H1 (cell line): Measurements from ENCODE around the gene C22orf39. TPM values are rescaled to one million over a fixed set of nuclear protein-coding genes. Genes with fewer than 3 reads are reported as not detected.

Experiments
- ATF3 ChIP-seq: IDR thresholded peaks from 2 replicates; pipeline ENCODE4 v1.6.1; 2011; ENCODE audit warnings: low read depth, mild to moderate bottlenecking, low read length; ENCODE audit not compliant: insufficient read depth
- CHD7 ChIP-seq: fragments of 300-600 bp; sonication (generic); IDR thresholded peaks from 2 replicates; pipeline ENCODE4 v1.7.1; 2012; ENCODE audit warnings: low read length, moderate library complexity, mild to moderate bottlenecking, inconsistent platforms; ENCODE audit not compliant: insufficient replicate concordance
- HDAC2 ChIP-seq, 2 experiments: fragments of 300-600 bp in 1 of 2; sonication (generic) in 1 of 2; IDR thresholded peaks; 2 replicates each; pipeline ENCODE4 v1.6.1; 2011 to 2012; ENCODE audit warnings: low read depth in 2 of 2, low read length in 2 of 2, mild to moderate bottlenecking in 2 of 2, moderate library complexity in 2 of 2, borderline replicate concordance in 1 of 2, inconsistent platforms in 1 of 2
- KDM5A ChIP-seq: fragments of 200-600 bp; IDR thresholded peaks from 2 replicates; pipeline ENCODE4 v1.7.1; 2012; ENCODE audit warnings: mild to moderate bottlenecking, low read length, inconsistent platforms, mixed read lengths
- MAFK ChIP-seq: IDR thresholded peaks from 2 replicates; pipeline ENCODE4 v1.6.1; 2012; ENCODE audit warnings: low read depth, mild to moderate bottlenecking, improper control_type of control experiment, low read length
- POU5F1 ChIP-seq: IDR thresholded peaks from 2 replicates; pipeline ENCODE4 v1.6.1; 2011; ENCODE audit warnings: low read depth, mild to moderate bottlenecking, low read length, moderate library complexity
- RAD21 ChIP-seq, 2 experiments: IDR thresholded peaks in 1 of 2; conservative IDR thresholded peaks in 1 of 2; 2 replicates each; pipeline ENCODE4 v1.6.1; 2011; ENCODE audit warnings: low read depth in 2 of 2, low read length in 2 of 2, improper control_type of control experiment in 1 of 2, inconsistent platforms in 1 of 2, mild to moderate bottlenecking in 1 of 2, moderate library complexity in 1 of 2
- SIRT6 ChIP-seq: IDR thresholded peaks from one replicate; pipeline ENCODE4 v1.7.1; 2012; ENCODE audit warnings: low read length, inconsistent platforms
- SRF ChIP-seq: IDR thresholded peaks from 2 replicates; pipeline ENCODE4 v1.6.1; 2011; ENCODE audit warnings: mild to moderate bottlenecking, low read depth, low read length, moderate library complexity
- polyA plus RNA-seq, 7 experiments: library from polyadenylated mRNA; depleted of rRNA in 3 of 7; stranded (reverse) in 5 of 7; unstranded in 2 of 7; fragments of >200 nt in 5 of 7; fragments of 200-250 nt in 2 of 7; gene quantifications; 1 replicate in 5 of 7; 2 replicates in 1 of 7; 4 replicates in 1 of 7; pipeline versions ENCODE4 v1.2.1 to v1.2.3, GENCODE V29; 2011 to 2013; ENCODE audit warnings: missing spikeins in 2 of 7, mixed read lengths in 2 of 7
- total RNA-seq: library from RNA; stranded (reverse); fragmentation: NEBNext Ultra II Directional; extraction: Animal tissue kit (Norgen Biotek cat#: 25700); gene quantifications from 2 replicates; pipeline ENCODE4 v1.2.1, GENCODE V29; 2021

The C22orf39 gene
- total and polyA plus RNA-seq, 2 of the 8 experiments (the other 6 are each of a cell fraction or from before 2014, with no cell fraction given), result 22.7 to 27.7 TPM

- no peak for TF ChIP-seq CHD7
- no peak for TF ChIP-seq SRF
- no peak for TF ChIP-seq SIRT6
- no peak for TF ChIP-seq KDM5A
- no peak for TF ChIP-seq HDAC2 (IDR thresholded peaks at IDR 0.05; ENCODE audit: borderline replicate concordance in 1 of 2, low read depth in 2 of 2, low read length in 2 of 2)
- no peak for TF ChIP-seq ATF3
- TF ChIP-seq MAFK, result no peak
- TF ChIP-seq RAD21 (IDR thresholded peaks at IDR 0.05 in 1 of 2, conservative IDR thresholded peaks at IDR 0.05 in 1 of 2; ENCODE audit: low read depth in 2 of 2, low read length in 2 of 2), result no peak
- no peak for TF ChIP-seq POU5F1
Measured at GRCh38 chr22:19402642-19403191, 44.8 kb downstream of the C22orf39 start (continued).
